ENCODE measurements around the gene SCNN1B. TPM values are rescaled to one million over a fixed set of nuclear protein-coding genes. Genes with fewer than 3 reads are reported as not detected.

The SCNN1B gene
- total RNA-seq, 1 experiment from 2014 or later, result not detected

DNA sequence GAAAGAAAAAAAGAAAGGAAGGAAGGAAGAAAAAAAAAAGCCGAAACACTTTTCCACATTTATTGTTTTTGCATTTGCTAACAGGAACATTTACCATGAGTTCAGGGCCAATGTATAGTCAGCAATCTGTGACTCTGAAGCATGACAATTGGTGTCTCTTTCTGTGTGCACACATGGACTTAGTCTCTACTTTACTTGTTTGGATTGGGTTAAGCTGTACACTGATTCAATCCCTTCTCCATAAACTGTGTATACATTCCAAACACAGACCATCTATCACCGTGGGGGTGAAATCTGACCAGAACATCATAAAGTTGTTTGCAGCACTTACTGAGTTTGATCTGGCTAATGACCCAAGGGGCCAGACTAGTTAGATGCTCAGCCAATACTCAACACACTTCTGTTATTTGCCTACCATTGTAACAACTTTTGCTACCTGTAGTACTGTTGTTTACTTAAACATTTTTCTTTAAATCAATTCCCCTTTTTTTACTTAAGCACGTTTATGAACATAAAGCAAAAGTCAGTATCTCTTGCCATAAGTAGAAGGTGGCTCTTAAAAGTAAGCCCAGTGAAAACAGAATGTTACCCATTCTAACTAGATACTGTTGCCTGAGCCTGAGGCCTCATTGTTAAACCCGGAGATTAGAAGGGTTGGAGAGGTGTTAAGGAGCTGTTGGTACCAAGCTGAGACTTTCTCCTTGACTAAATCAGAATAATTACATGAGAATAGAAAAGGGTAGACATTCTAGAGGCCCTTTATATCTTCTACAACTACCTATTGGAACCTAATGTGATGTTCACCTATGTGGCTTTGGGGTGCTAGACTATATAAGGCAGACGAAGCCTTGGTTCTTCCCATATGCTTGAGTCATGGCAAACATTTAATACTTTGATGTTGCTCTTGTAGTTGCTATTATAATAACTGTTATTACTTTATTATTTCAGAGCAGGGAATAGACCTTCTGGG is 41.8 kb downstream of the SCNN1B start:
- Histone ChIP-seq H3K9ac (ENCODE audit: low read length) (no peak overlapping the region), H3K36me3 (ENCODE audit: insufficient read depth, low read length) (no peaks in the 10 kb centered on the region), H3K4me1 (ENCODE audit: low read length) (no peaks in the 10 kb centered on the region), H2AFZ (ENCODE audit: low read length) (no peak overlapping the region), H3K79me2 (ENCODE audit: low read length) (no peaks in the 10 kb centered on the region), H3K4me3 (ENCODE audit: low read length) (no peak overlapping the region), H4K20me1 (ENCODE audit: insufficient read depth, low read depth, low read length) (no peaks in the 10 kb centered on the region), H3K27me3 (ENCODE audit: low read length) (no peaks in the 10 kb centered on the region), H3K4me2 (ENCODE audit: low read depth, low read length, poor library complexity, severe bottlenecking) (no peak overlapping the region), H3K9me3 (ENCODE audit: low read length) (no peaks in the 10 kb centered on the region), H3K27ac (ENCODE audit: low read length) (no peak overlapping the region), H3K9me2 (replicated peaks; ENCODE audit: insufficient read depth, low read length) (no peaks in the 10 kb centered on the region)
- no peak for DNase-seq

DNA sequence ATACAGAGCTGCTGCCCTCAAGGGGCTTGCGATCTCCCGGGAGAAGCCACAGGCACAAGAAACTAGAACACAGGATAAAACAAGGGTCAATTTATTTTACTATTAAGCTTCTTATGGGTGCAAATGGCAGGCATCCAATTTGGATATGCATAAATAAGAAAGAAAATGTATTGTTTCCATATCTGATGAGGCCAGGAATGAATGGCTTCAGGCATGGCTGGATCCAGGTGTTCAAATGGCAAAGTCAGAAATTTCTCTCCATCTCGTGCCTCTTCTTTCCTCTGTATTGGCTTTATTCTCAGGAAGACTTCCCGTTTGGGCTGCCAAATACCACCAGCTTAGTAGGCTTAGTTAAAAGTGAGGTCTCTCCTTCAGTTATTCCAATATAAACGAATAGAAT is 43.1 kb downstream of the SCNN1B start:
- DNase-seq, result no peak
- no peak overlapping the region for H3K9ac ChIP-seq (ENCODE audit: low read length)
- no peak overlapping the region for H3K27ac ChIP-seq (ENCODE audit: low read length)
- H3K36me3 ChIP-seq (ENCODE audit: insufficient read depth, low read length), result no peaks in the 10 kb centered on the region
- H3K79me2 ChIP-seq (ENCODE audit: low read length), result no peaks in the 10 kb centered on the region
- H4K20me1 ChIP-seq (ENCODE audit: insufficient read depth, low read depth, low read length), result no peaks in the 10 kb centered on the region
- no peaks in the 10 kb centered on the region for H3K4me1 ChIP-seq (ENCODE audit: low read length)
- no peaks in the 10 kb centered on the region for H3K9me2 ChIP-seq (replicated peaks; ENCODE audit: insufficient read depth, low read length)
- H2AFZ ChIP-seq (ENCODE audit: low read length), result no peak overlapping the region
- no peaks in the 10 kb centered on the region for H3K27me3 ChIP-seq (ENCODE audit: low read length)
- H3K4me2 ChIP-seq (ENCODE audit: low read depth, low read length, poor library complexity, severe bottlenecking), result no peak overlapping the region
- no peaks in the 10 kb centered on the region for H3K9me3 ChIP-seq (ENCODE audit: low read length)
- no peak overlapping the region for H3K4me3 ChIP-seq (ENCODE audit: low read length)

DNA sequence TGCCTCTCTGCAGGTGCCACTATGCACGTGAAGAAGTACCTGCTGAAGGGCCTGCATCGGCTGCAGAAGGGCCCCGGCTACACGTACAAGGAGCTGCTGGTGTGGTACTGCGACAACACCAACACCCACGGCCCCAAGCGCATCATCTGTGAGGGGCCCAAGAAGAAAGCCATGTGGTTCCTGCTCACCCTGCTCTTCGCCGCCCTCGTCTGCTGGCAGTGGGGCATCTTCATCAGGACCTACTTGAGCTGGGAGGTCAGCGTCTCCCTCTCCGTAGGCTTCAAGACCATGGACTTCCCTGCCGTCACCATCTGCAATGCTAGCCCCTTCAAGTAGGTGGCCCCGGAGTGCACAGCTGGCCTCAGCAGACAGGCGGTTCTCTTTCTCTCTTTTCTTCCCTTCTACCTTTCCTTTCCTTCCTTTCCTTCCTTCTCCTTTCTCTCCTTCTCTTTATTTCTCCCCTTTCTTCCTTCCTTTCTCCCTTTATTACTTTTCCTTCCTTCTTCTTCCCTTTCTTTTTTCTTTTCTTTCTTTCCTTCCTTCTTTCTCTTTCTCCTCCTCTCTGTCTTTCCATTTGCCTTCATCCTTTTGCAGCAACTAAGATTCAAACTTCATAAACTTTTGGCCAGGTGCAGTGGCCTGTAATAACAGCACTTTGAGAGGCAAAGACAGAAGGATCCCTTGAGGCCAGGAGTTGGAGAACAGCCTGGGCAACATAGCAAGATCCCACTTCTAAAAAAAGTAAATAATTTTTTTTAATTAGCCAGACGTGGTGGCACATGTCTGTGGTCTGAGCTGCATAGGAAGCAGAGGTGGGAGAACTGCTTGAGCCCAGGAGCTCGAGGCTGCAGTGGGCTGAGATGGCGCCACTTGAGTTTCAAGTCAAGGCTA is 46.7 kb downstream of the SCNN1B start:
- Histone ChIP-seq H3K9me3 (ENCODE audit: low read length) (no peaks in the 10 kb centered on the region), H3K4me2 (ENCODE audit: low read depth, low read length, poor library complexity, severe bottlenecking) (no peak overlapping the region), H3K36me3 (ENCODE audit: insufficient read depth, low read length) (no peaks in the 10 kb centered on the region), H2AFZ (ENCODE audit: low read length) (no peak overlapping the region), H3K4me1 (ENCODE audit: low read length) (no peaks in the 10 kb centered on the region), H3K27ac (ENCODE audit: low read length) (no peak overlapping the region), H3K4me3 (ENCODE audit: low read length) (no peak overlapping the region), H3K9ac (ENCODE audit: low read length) (no peak overlapping the region), H3K27me3 (ENCODE audit: low read length) (no peaks in the 10 kb centered on the region), H3K9me2 (replicated peaks; ENCODE audit: insufficient read depth, low read length) (no peaks in the 10 kb centered on the region), H4K20me1 (ENCODE audit: insufficient read depth, low read depth, low read length) (no peaks in the 10 kb centered on the region), H3K79me2 (ENCODE audit: low read length) (no peaks in the 10 kb centered on the region)
- no peak for DNase-seq

DNA sequence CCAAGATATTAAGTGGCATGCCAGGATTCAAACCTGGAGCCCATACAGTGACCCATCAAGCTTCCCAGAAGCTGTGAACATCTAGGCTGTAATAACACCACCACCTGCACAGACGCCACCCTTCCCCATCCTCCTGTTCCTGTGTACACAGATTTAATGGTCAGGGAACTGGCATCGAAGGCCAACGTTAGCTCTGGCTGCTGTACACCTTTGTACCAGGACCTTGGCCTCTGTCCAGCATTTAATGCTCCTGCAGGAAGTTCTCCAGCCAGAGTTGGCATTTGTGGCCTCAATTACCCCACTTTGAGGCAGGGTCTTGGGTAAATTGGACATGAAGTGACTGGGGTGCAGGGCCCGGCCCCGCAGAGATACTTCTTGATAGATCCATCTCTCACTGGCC is 49.3 kb downstream of the SCNN1B start:
- Histone ChIP-seq H4K20me1 (ENCODE audit: insufficient read depth, low read depth, low read length) (no peaks in the 10 kb centered on the region), H3K27ac (ENCODE audit: low read length) (no peak overlapping the region), H3K36me3 (ENCODE audit: insufficient read depth, low read length) (no peaks in the 10 kb centered on the region), H3K27me3 (ENCODE audit: low read length) (no peaks in the 10 kb centered on the region), H3K9ac (ENCODE audit: low read length) (no peak overlapping the region), H3K4me3 (ENCODE audit: low read length) (no peak overlapping the region), H3K4me1 (ENCODE audit: low read length) (no peaks in the 10 kb centered on the region), H3K9me3 (ENCODE audit: low read length) (no peaks in the 10 kb centered on the region), H3K9me2 (replicated peaks; ENCODE audit: insufficient read depth, low read length) (no peaks in the 10 kb centered on the region), H3K79me2 (ENCODE audit: low read length) (no peaks in the 10 kb centered on the region), H3K4me2 (ENCODE audit: low read depth, low read length, poor library complexity, severe bottlenecking) (no peak overlapping the region), H2AFZ (ENCODE audit: low read length) (no peak overlapping the region)
- no peak for DNase-seq

DNA sequence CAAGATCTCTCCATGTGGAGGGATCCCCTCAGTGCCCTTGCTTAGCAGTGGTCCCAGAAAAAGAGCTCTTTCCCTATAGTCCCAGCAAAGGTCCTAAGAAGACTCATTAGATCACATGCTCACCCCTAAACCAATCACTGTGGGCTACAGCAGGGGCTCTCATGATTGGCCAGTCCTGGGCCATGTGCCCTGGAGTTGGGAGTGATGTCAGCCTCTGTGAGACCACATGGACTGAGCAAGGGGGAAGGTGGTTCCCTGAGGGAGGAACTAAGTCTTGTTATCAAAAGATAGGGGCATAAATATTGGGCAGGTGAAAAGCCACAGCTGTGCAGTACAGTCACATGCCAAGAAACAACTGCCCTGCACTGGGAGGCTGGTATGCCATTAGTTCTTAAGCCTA is 51.3 kb downstream of the SCNN1B start:
- no peaks in the 10 kb centered on the region for H3K36me3 ChIP-seq (ENCODE audit: insufficient read depth, low read length)
- no peaks in the 10 kb centered on the region for H3K9me3 ChIP-seq (ENCODE audit: low read length)
- no peaks in the 10 kb centered on the region for H4K20me1 ChIP-seq (ENCODE audit: insufficient read depth, low read depth, low read length)
- no peaks in the 10 kb centered on the region for H3K79me2 ChIP-seq (ENCODE audit: low read length)
- H2AFZ ChIP-seq (ENCODE audit: low read length), result no peak overlapping the region
- no peaks in the 10 kb centered on the region for H3K4me1 ChIP-seq (ENCODE audit: low read length)
- H3K4me2 ChIP-seq (ENCODE audit: low read depth, low read length, poor library complexity, severe bottlenecking), result no peak overlapping the region
- H3K9me2 ChIP-seq (replicated peaks; ENCODE audit: insufficient read depth, low read length), result no peaks in the 10 kb centered on the region
- H3K27me3 ChIP-seq (ENCODE audit: low read length), result no peaks in the 10 kb centered on the region
- peak; percentile 51 for DNase-seq
- no peak overlapping the region for H3K27ac ChIP-seq (ENCODE audit: low read length)
- no peak overlapping the region for H3K9ac ChIP-seq (ENCODE audit: low read length)
- no peak overlapping the region for H3K4me3 ChIP-seq (ENCODE audit: low read length)

DNA sequence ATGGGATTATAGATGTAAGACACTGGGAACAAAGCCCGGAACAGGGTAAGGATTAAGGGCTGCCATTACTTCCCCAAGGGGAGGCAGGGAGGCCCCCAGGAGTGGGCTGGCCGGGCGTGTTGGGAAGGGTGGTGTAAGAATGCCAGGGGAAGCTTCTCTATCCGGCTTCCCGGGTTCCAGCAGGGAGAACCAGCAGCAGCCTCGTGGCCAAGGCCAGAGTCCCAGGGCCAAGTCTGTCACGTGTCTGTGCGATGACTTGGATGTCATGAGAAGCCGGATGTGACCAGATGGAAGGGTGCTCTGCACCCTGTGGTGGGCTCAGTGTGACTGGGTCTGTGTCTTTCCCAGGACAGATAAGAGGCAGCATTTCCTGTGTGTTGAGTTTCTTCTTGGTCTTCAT is 52.1 kb downstream of the SCNN1B start:
- Histone ChIP-seq H3K27me3 (ENCODE audit: low read length) (no peaks in the 10 kb centered on the region), H3K27ac (ENCODE audit: low read length) (no peak overlapping the region), H3K4me2 (ENCODE audit: low read depth, low read length, poor library complexity, severe bottlenecking) (no peak overlapping the region), H3K4me1 (ENCODE audit: low read length) (no peaks in the 10 kb centered on the region), H3K9me3 (ENCODE audit: low read length) (no peaks in the 10 kb centered on the region), H4K20me1 (ENCODE audit: insufficient read depth, low read depth, low read length) (no peaks in the 10 kb centered on the region), H3K36me3 (ENCODE audit: insufficient read depth, low read length) (no peaks in the 10 kb centered on the region), H3K9ac (ENCODE audit: low read length) (no peak overlapping the region), H3K4me3 (ENCODE audit: low read length) (no peak overlapping the region), H3K79me2 (ENCODE audit: low read length) (no peaks in the 10 kb centered on the region), H2AFZ (ENCODE audit: low read length) (no peak overlapping the region), H3K9me2 (replicated peaks; ENCODE audit: insufficient read depth, low read length) (no peaks in the 10 kb centered on the region)
- no peak for DNase-seq

DNA sequence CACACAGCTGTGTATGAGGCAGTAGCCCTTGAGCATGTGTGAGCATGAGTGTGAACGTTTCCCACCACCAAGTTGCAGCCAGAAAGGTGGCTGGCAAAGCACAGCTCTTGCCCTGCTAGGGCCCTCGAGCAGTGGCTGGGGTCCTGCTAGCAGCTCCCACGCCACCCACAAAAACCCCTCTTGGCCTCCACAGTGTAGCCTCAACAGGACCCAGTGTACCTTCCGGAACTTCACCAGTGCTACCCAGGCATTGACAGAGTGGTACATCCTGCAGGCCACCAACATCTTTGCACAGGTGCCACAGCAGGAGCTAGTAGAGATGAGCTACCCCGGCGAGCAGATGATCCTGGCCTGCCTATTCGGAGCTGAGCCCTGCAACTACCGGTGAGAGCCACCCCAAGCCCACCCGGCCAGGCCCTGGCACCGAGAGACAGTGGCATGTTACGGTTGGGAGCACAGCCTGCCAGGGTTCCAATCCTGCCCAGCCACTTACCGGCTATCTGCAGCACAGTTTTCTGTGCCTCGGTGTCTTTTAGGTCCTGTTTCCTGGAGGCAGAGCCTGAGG is 53.1 kb downstream of the SCNN1B start:
- no peaks in the 10 kb centered on the region for H3K27me3 ChIP-seq (ENCODE audit: low read length)
- no peaks in the 10 kb centered on the region for H3K9me2 ChIP-seq (replicated peaks; ENCODE audit: insufficient read depth, low read length)
- H3K9ac ChIP-seq (ENCODE audit: low read length), result no peak overlapping the region
- no peaks in the 10 kb centered on the region for H4K20me1 ChIP-seq (ENCODE audit: insufficient read depth, low read depth, low read length)
- H3K79me2 ChIP-seq (ENCODE audit: low read length), result no peaks in the 10 kb centered on the region
- no peak overlapping the region for H3K27ac ChIP-seq (ENCODE audit: low read length)
- H3K4me1 ChIP-seq (ENCODE audit: low read length), result no peaks in the 10 kb centered on the region
- no peak for DNase-seq
- H3K4me3 ChIP-seq (ENCODE audit: low read length), result no peak overlapping the region
- no peak overlapping the region for H3K4me2 ChIP-seq (ENCODE audit: low read depth, low read length, poor library complexity, severe bottlenecking)
- no peaks in the 10 kb centered on the region for H3K9me3 ChIP-seq (ENCODE audit: low read length)
- no peaks in the 10 kb centered on the region for H3K36me3 ChIP-seq (ENCODE audit: insufficient read depth, low read length)
- H2AFZ ChIP-seq (ENCODE audit: low read length), result no peak overlapping the region

DNA sequence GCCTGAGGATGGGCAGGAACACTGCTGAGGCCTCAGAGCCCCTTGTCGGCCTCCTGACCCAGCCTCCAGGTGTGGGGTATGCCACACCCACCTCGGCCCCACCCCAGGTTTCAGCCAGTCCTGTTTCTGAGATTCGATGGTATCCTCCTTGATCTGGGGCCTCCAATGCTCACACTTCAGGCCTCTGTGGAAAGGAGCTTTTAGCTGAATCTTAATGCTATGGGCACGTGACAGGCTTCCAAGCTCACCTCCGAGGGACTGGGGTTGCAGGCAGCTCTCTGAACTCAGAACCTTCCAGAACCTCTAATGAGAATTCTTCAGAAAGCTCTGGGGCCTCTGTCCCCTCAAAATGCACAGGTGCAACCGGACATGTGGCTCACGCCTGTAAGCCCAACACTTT is 54.8 kb downstream of the SCNN1B start:
- no peaks in the 10 kb centered on the region for H3K27me3 ChIP-seq (ENCODE audit: low read length)
- H3K36me3 ChIP-seq (ENCODE audit: insufficient read depth, low read length), result no peaks in the 10 kb centered on the region
- H4K20me1 ChIP-seq (ENCODE audit: insufficient read depth, low read depth, low read length), result no peaks in the 10 kb centered on the region
- no peaks in the 10 kb centered on the region for H3K9me2 ChIP-seq (replicated peaks; ENCODE audit: insufficient read depth, low read length)
- no peaks in the 10 kb centered on the region for H3K4me1 ChIP-seq (ENCODE audit: low read length)
- H3K9ac ChIP-seq (ENCODE audit: low read length), result no peak overlapping the region
- H3K4me3 ChIP-seq (ENCODE audit: low read length), result no peak overlapping the region
- no peaks in the 10 kb centered on the region for H3K79me2 ChIP-seq (ENCODE audit: low read length)
- no peak for DNase-seq
- H3K4me2 ChIP-seq (ENCODE audit: low read depth, low read length, poor library complexity, severe bottlenecking), result no peak overlapping the region
- no peak overlapping the region for H2AFZ ChIP-seq (ENCODE audit: low read length)
- no peak overlapping the region for H3K27ac ChIP-seq (ENCODE audit: low read length)
- H3K9me3 ChIP-seq (ENCODE audit: low read length), result no peaks in the 10 kb centered on the region
